Astrocyte of the cerebellum (primary cell): ENCODE results near the gene ARSK.
"Not testable (repeated sequence)": the region's sequence is repeated elsewhere in the genome, so short reads cannot be mapped to it uniquely, and the experiment has no call there.

Source experiments
- DNase-seq: peaks from one replicate; pipeline ENCODE4 v3.0.0-alpha.2; 2011; ENCODE audit warnings: low read depth
- H3K4me3 ChIP-seq: 2 replicates; pipeline ENCODE4 v1.5.1; 2011; ENCODE audit warnings: mild to moderate bottlenecking, low read depth, low read length, moderate library complexity
- CTCF ChIP-seq: IDR thresholded peaks from 2 replicates; pipeline ENCODE4 v1.5.1; 2012; ENCODE audit warnings: low read length, low read depth, moderate library complexity, mild to moderate bottlenecking; ENCODE audit errors: missing control alignments
- in situ Hi-C: cut with HindIII; loops from 2 replicates; pipeline ENCODE4 v1.10.0; 2017; ENCODE audit warnings: low sequenced_read_pairs

ARSK gene

GRCh38 chr5:95638632-95639031 is 83.7 kb downstream of the ARSK start:
- TF ChIP-seq CTCF = no peak
- no peak overlapping the region for H3K4me3 ChIP-seq
- no peak for DNase-seq
- in situ Hi-C loops = no loop called here

- in situ Hi-C loops = no loop called here
- no peak overlapping the region for H3K4me3 ChIP-seq
- no peak for DNase-seq
- TF ChIP-seq CTCF = no peak
These were observed 86.9 kb downstream of the ARSK start for GRCh38 chr5:95641741-95642220.

- in situ Hi-C loops = no loop called here
- no peak for TF ChIP-seq CTCF
- no peak for DNase-seq
These were observed 88.3 kb downstream of the ARSK start for GRCh38 chr5:95643152-95643551.

GRCh38 chr5:95644351-95645042 is 89.6 kb downstream of the ARSK start:
- in situ Hi-C loops = no loop called here

More at GRCh38 chr5:95643152-95643551, 88.3 kb downstream of the ARSK start:
- H3K4me3 ChIP-seq = no peak overlapping the region

GRCh38 chr5:95646226-95646568 is 91.3 kb downstream of the ARSK start:
- DNase-seq, in situ Hi-C loops: not testable (repeated sequence)
- H3K4me3 ChIP-seq = peak overlapping the region; percentile 46

More at GRCh38 chr5:95644351-95645042, 89.6 kb downstream of the ARSK start:
- peak; percentile 49 for DNase-seq
- TF ChIP-seq CTCF = peak; percentile 83
- H3K4me3 ChIP-seq = no peak overlapping the region

- peak; percentile 32 for TF ChIP-seq CTCF
- H3K4me3 ChIP-seq = peak within 1 kb of the TSS; percentile 46
- in situ Hi-C loops = no loop called here
These were observed 91.9 kb downstream of the ARSK start, which contains the start of gene RFESD for GRCh38 chr5:95646569-95647431. Gene RFESD, plus strand, starts transcription at chr5:95646777. Its CDS starts 5,495 bp downstream, at chr5:95652272.

More at GRCh38 chr5:95646569-95647431, 91.9 kb downstream of the ARSK start, which contains the start of gene RFESD:
- DNase-seq = peak; percentile 80
